SK-N-SH (cell line): ENCODE results near the gene CASS4. TPM values are rescaled to one million over a fixed set of nuclear protein-coding genes. Genes with fewer than 3 reads are reported as not detected.

Source experiments
- CTCF ChIA-PET: fragments of 300-600, 350-600 bp; formaldehyde crosslinking; extraction: SDS; loops from one replicate; lab custom pipeline; 2021; lab: Yijun Ruan, JAX
- POLR2A ChIA-PET: fragments of 350-600 bp; sonication (Branson Sonifier 250); formaldehyde crosslinking; extraction: SDS; loops from one replicate; lab custom pipeline; 2020; ENCODE audit warnings: antibody characterized with exemption, inconsistent platforms; lab: Yijun Ruan, JAX
- DNase-seq: peaks from one replicate; pipeline ENCODE4 v3.0.0; 2012
- H2AFZ ChIP-seq: fragments of 200-600 bp; sonication (generic); 2 replicates; pipeline ENCODE4 v1.8.1; 2016; ENCODE audit warnings: antibody characterized with exemption, mild to moderate bottlenecking, low read depth
- H3F3A ChIP-seq: fragments of 200-600 bp; sonication (generic); replicated peaks from 2 replicates; pipeline ENCODE3; 2016; ENCODE audit warnings: antibody characterized with exemption, mild to moderate bottlenecking; ENCODE audit not compliant: insufficient read depth
- H3K27ac ChIP-seq, 2 experiments: fragments of 200-500 bp in 1 of 2; fragments of 200-600 bp in 1 of 2; sonication (Bioruptor generic) in 1 of 2; sonication (generic), shearing (Covaris generic) in 1 of 2; 2 replicates each; pipeline versions ENCODE4 v1.5.1 to v1.6.1; 2014 to 2016; ENCODE audit warnings: low read depth in 2 of 2, inconsistent platforms in 1 of 2, low read length in 1 of 2, mild to moderate bottlenecking in 1 of 2, mixed read lengths in 1 of 2
- H3K27me3 ChIP-seq: fragments of 200-600 bp; sonication (generic), shearing (Covaris generic); 2 replicates; pipeline ENCODE4 v1.6.1; 2016; ENCODE audit warnings: mixed run types; ENCODE audit not compliant: insufficient read depth
- H3K36me3 ChIP-seq, 2 experiments: fragments of 200-500 bp in 1 of 2; fragments of 200-600 bp in 1 of 2; sonication (Bioruptor generic) in 1 of 2; sonication (generic) in 1 of 2; replicated peaks in 1 of 2; 2 replicates each; pipeline versions ENCODE3 to v1.5.1; 2014 to 2016; ENCODE audit warnings: low read length in 1 of 2, mild to moderate bottlenecking in 1 of 2; ENCODE audit not compliant: insufficient read depth in 2 of 2, control insufficient read depth in 1 of 2
- H3K4me1 ChIP-seq, 2 experiments: fragments of 200-500 bp in 1 of 2; fragments of 200-600 bp in 1 of 2; sonication (Bioruptor generic) in 1 of 2; sonication (generic), shearing (Covaris generic) in 1 of 2; 2 replicates each; pipeline versions ENCODE4 v1.5.1 to v1.6.1; 2014 to 2016; ENCODE audit warnings: low read depth in 1 of 2, low read length in 1 of 2, mixed run types in 1 of 2; ENCODE audit not compliant: insufficient read depth in 2 of 2, control insufficient read depth in 1 of 2
- H3K4me2 ChIP-seq: fragments of 200-600 bp; sonication (generic), shearing (Covaris generic); 2 replicates; pipeline ENCODE4 v1.6.1; 2017; ENCODE audit warnings: mixed run types
- H3K4me3 ChIP-seq, 2 experiments: fragments of 200-500 bp in 1 of 2; fragments of 200-600 bp in 1 of 2; sonication (Bioruptor generic) in 1 of 2; sonication (generic), shearing (Covaris generic) in 1 of 2; 2 replicates each; pipeline versions ENCODE4 v1.5.1 to v1.8.1; 2014 to 2016; ENCODE audit warnings: low read depth in 2 of 2, inconsistent platforms in 1 of 2, low read length in 1 of 2, mild to moderate bottlenecking in 1 of 2, mixed read lengths in 1 of 2, moderate library complexity in 1 of 2
- H3K79me2 ChIP-seq: fragments of 200-600 bp; sonication (generic); 2 replicates; pipeline ENCODE4 v1.8.1; 2017; ENCODE audit warnings: mild to moderate bottlenecking; ENCODE audit not compliant: insufficient read depth
- H3K9ac ChIP-seq: fragments of 200-600 bp; sonication (generic); 2 replicates; pipeline ENCODE4 v1.6.1; 2017; ENCODE audit warnings: mixed run types
- H3K9me2 ChIP-seq: fragments of 200-600 bp; sonication (generic); 2 replicates; pipeline ENCODE4 v1.6.1; 2017; ENCODE audit warnings: mixed run types
- H3K9me3 ChIP-seq: fragments of 200-600 bp; sonication (generic); 2 replicates; pipeline ENCODE4 v1.6.1; 2017; ENCODE audit warnings: mixed run types, mild to moderate bottlenecking, moderate library complexity
- H4K20me1 ChIP-seq: fragments of 200-600 bp; sonication (generic); 2 replicates; pipeline ENCODE4 v1.6.1; 2017; ENCODE audit warnings: mild to moderate bottlenecking, mixed run types; ENCODE audit not compliant: insufficient read depth
- CHD2 ChIP-seq: fragments of 150-350 bp; IDR thresholded peaks from 2 replicates; pipeline ENCODE4 v1.6.1; 2018; ENCODE audit warnings: low read length; ENCODE audit not compliant: partially characterized antibody
- CTCF ChIP-seq: fragments of 200-600 bp; sonication (generic); IDR thresholded peaks from 2 replicates; pipeline ENCODE4 v1.6.1; 2017; ENCODE audit warnings: antibody characterized with exemption, mild to moderate bottlenecking, moderate library complexity
- FOXJ3 ChIP-seq: sonication (generic); formaldehyde crosslinking; IDR thresholded peaks from 2 replicates; pipeline ENCODE4 v1.5.1; 2020; ENCODE audit warnings: mild to moderate bottlenecking, missing genetic modification reagents
- IRF3 ChIP-seq: fragments of 150-350 bp; IDR thresholded peaks from 2 replicates; pipeline ENCODE4 v1.6.1; 2016; ENCODE audit warnings: mild to moderate bottlenecking, low read depth, low read length
- RCOR1 ChIP-seq: fragments of 150-350 bp; IDR thresholded peaks from 2 replicates; pipeline ENCODE4 v1.6.1; 2017; ENCODE audit warnings: antibody characterized with exemption, low read length
- SMC3 ChIP-seq: IDR thresholded peaks from 2 replicates; pipeline ENCODE4 v1.6.1; 2012; ENCODE audit warnings: low read depth, low read length, improper control_type of control experiment
- TEAD4 ChIP-seq: IDR thresholded peaks from 2 replicates; pipeline ENCODE4 v1.4.0; 2012; ENCODE audit warnings: mild to moderate bottlenecking, borderline replicate concordance; ENCODE audit not compliant: insufficient read depth
- USF2 ChIP-seq: fragments of 150-350 bp; IDR thresholded peaks from 2 replicates; pipeline ENCODE4 v1.6.1; 2017; ENCODE audit warnings: antibody characterized with exemption, low read length, low read depth, borderline replicate concordance
- YY1 ChIP-seq: IDR thresholded peaks from 2 replicates; pipeline ENCODE4 v1.4.0; 2012; ENCODE audit warnings: low read depth, mild to moderate bottlenecking
- WGBS: methylation state at CpG from one replicate; pipeline ENCODE4 v1.1.6; 2017; ENCODE audit warnings: low lambda C conversion rate; 5-methylcytosine and 5-hydroxymethylcytosine counted together
- polyA plus RNA-seq, 3 experiments: library from polyadenylated mRNA; depleted of rRNA; stranded (reverse); fragments of >200 nt; gene quantifications; 2 replicates each; pipeline ENCODE4 v1.2.3, GENCODE V29; 2012

CASS4 gene
- polyA plus RNA-seq, 1 of the 3 experiments (the other 2 are of a cell fraction): not detected

GRCh38 chr20:56376331-56376730, 35.7 kb upstream of the CASS4 start:
- H3K9me3 ChIP-seq: no peaks in the 10 kb centered on the region
- H3K79me2 ChIP-seq: peaks cover 93% of the 10 kb centered on the region
- H3K4me3 ChIP-seq: no peak overlapping the region
- no peak overlapping the region for H3K9ac ChIP-seq
- H3K27me3 ChIP-seq: no peaks in the 10 kb centered on the region
- peaks cover 2 to 4% of the 10 kb centered on the region in 2 experiments; a peak in 2 of 4 replicates for H3K4me1 ChIP-seq
- no peak for TF ChIP-seq TEAD4
- no peak for TF ChIP-seq USF2
- TF ChIP-seq IRF3: no peak
- no peak for TF ChIP-seq SMC3
- TF ChIP-seq YY1: no peak
- no peak for DNase-seq
- 89% methylated on average over 2 of the region's 2 CpGs for WGBS
- H3K27ac ChIP-seq: no peak overlapping the region
- ChIA-PET CTCF (no interaction called here), POLR2A (no interaction called here)
- H3F3A ChIP-seq: peaks cover 3% of the 10 kb centered on the region
- H2AFZ ChIP-seq: no peak overlapping the region
- H3K36me3 ChIP-seq: peaks cover 29 to 33% of the 10 kb centered on the region in 2 experiments
- peaks cover 4% of the 10 kb centered on the region; the same call in 1 of the 2 replicates for H4K20me1 ChIP-seq
- H3K4me2 ChIP-seq: no peak overlapping the region
- H3K9me2 ChIP-seq: no peaks in the 10 kb centered on the region

- Histone ChIP-seq H2AFZ (no peak overlapping the region), H3K36me3 (peaks cover 23 to 27% of the 10 kb centered on the region in 2 experiments), H3K9me2 (no peaks in the 10 kb centered on the region), H4K20me1 (peaks cover 4% of the 10 kb centered on the region; the same call in 1 of the 2 replicates), H3K4me3 (no peak overlapping the region), H3K9me3 (no peaks in the 10 kb centered on the region), H3K79me2 (peaks cover 97% of the 10 kb centered on the region), H3K27me3 (no peaks in the 10 kb centered on the region), H3F3A (peaks cover 8% of the 10 kb centered on the region), H3K9ac (no peak overlapping the region), H3K27ac (no peak overlapping the region)
- 96% methylated on average over 3 of the region's 3 CpGs for WGBS
- POLR2A ChIA-PET: no interaction called here
- CTCF ChIA-PET: interaction anchor here (1.5 kb wide), 1 partner anchor 35 kb away, joined by 5 read pairs; no protein-coding TSS in a partner anchor
- no peak for DNase-seq
- TF ChIP-seq FOXJ3 (CRISPR knock-in tag) (no peak), CHD2 (no peak), CTCF (no peak), RCOR1 (no peak)
- TF ChIP-seq, all 33 proteins: peak for 0
- Histone ChIP-seq H3K4me2 (no peak overlapping the region), H3K4me1 (peaks cover 0 to 4% of the 10 kb centered on the region in 2 experiments; a peak in 2 of 4 replicates)
Measured at GRCh38 chr20:56378386-56378785, 33.7 kb upstream of the CASS4 start.
